HG02870 (cell line): Measurements from ENCODE around the gene AMBP.

Experiments used
- ATAC-seq: cut with Tn5 transposase; IDR thresholded peaks from one replicate; pipeline ENCODE4 v1.9.1; 2021; ENCODE audit warnings: mild to moderate bottlenecking, moderate library complexity; ENCODE audit not compliant: unreplicated experiment

AMBP gene

GRCh38 chr9:114033397-114034103, 44.5 kb downstream of the AMBP start:
- ATAC-seq = no peak

GRCh38 chr9:114031948-114032840, 45.9 kb downstream of the AMBP start:
- no peak for ATAC-seq

GRCh38 chr9:114031037-114031630, 47.0 kb downstream of the AMBP start:
- ATAC-seq = no peak

DNA sequence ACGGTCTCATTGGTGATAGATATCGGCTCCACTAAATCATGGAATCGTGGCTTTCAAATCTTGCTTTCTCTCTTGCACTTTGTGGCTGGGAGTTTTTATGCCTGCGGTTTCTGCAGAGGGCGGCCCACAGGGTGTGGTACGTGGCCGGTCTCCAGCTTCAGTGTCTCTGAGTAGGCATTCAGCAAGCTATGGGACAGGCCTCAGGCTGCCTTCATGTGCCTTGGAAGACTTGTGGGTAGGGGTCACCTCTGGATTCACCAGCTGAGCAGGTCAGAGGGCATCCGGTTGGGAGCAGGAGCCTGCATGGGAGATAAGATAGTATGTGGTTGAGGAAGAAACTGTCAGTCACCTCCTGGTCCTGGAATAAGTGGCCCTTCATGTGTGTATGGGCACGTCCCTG, 47.7 kb downstream of the AMBP start:
- no peak for ATAC-seq

- ATAC-seq = no peak
Observed at GRCh38 chr9:114029311-114030170, 48.6 kb downstream of the AMBP start.

- ATAC-seq = no peak
Observed at GRCh38 chr9:114028646-114029045, 49.5 kb downstream of the AMBP start.

- no peak for ATAC-seq
Observed at GRCh38 chr9:114027863-114028465, 50.1 kb downstream of the AMBP start.

- no peak for ATAC-seq
Observed at GRCh38 chr9:114027159-114027862, 50.8 kb downstream of the AMBP start.

- no peak for ATAC-seq
Observed at GRCh38 chr9:114026335-114026734, 51.8 kb downstream of the AMBP start.

DNA sequence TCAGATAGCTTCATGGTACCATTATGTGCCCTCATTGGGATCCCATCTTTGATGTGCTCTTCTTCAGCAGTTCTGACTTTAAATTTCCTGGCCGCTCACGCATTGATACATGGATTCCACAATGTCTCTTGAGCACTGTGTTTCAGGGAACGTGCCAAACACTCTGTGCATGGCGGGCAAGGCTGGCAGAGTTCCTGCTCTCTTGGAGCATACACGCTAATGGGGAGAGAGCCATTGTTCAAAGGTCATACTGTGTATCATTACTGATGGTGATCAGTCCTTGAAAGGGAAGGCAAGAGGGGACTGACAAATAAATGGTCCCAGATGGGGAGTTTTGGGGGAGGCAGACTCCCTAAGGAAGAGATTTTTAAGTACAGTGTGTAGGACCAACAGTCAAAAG, 52.3 kb downstream of the AMBP start:
- no peak for ATAC-seq

DNA sequence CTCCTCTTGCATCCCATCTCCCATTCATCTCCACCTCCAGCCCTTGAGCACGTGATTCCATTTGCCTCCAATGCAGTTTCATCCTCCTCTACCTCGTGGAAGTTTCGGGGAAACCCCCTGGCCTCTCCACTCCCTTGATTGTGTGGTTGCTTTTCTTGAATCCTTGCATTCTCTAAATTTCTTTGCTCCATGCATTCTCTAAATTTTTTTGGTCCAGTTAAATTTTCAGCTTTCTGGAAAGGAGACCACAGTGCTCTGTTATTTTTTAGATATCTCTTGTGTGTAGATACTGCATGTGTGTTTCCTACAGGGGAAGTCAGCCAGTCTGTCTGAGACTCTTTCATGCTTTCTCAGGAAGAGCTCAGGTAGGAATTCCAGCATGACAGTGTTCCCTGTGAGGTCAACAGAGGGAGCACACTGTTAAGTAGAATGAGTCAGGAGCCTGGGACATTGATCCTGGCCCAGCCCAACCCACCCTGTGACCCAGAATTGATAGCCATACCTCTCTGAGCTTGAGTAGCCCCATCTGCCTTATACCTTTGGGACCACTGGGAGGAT, 52.8 kb downstream of the AMBP start:
- ATAC-seq = no peak

DNA sequence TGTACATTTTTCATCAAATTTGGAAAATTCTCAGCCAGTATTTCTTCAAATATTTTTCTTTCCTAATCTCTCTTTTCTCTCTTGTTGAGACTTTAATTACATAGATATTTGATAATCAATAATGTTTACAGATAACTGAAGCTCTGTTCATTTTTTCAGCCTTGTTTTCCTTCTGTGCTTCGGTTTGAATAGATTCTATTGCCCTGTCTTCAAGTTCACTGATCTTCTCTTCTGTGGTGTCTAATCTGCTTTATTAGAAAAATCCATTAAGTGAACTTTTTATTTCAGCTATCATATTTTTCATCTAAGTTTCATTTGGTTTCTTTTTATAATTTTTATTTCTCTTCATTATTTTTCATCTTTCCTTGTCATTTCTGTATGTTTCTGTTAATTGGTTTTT, 54.1 kb downstream of the AMBP start:
- no peak for ATAC-seq

DNA sequence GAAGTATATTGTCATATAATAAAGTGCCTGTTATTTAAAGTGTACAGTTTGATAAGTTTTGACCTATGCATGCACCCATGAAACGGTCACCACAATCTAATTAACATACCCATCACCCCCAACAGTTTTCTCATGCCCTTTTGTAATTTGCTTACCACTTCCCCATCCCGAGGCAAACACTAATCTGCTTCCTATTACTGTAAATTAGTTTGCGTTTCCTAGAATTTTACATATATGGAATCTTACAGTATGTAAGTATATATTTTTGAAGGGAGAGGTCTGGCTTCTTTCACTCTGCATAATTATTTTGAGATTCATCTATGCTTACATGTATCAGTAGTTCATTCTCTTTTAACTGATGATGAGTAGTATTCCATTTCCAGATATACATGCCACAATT, 56.5 kb downstream of the AMBP start:
- ATAC-seq = no peak

DNA sequence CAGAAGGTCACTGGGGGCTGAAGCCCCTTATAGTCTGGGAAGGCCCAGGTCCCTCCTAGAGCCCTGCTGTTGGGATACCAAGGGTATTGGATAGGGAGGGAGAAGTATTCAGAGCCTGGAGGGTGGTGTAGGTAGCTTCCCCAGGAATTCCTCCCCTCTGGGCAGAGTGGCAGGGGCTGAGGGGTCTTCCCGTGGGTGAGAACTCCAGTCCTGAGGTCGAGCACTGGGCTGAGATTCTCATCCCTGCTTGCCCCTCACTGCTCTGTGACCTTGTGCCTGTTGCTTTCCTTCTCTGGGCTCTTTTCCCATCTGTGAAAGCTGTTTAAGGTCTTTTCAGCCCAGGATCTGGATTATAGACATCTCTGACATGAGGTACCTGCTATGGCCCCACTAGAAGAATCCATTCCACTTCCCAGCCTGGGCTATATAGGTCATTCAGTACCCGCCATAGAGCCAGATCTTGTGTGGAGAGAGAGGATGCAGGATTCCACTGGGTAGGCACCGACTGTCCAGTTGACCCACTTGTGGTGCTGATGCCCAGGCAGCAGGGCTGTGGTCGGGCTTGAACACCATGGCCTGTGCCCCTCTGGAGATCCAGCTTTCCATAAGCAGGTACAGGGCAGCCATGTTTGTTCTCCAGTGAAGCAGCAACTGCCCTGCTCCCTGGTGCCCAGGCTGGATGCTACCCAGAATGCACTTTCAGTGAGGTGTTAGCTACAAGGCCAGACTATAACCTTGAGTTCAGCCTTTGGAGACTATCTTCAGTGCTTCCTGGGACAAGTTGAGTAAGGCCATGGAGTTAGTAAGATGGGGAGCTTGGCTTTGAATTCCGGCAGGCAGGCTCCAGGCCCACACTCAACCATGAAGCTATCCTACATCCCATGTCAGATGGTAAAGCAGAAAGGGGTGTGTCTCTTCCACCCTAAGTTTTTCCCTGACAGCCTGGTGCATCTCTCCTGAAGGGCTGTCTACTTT, 60.1 kb downstream of the AMBP start:
- no peak for ATAC-seq

DNA sequence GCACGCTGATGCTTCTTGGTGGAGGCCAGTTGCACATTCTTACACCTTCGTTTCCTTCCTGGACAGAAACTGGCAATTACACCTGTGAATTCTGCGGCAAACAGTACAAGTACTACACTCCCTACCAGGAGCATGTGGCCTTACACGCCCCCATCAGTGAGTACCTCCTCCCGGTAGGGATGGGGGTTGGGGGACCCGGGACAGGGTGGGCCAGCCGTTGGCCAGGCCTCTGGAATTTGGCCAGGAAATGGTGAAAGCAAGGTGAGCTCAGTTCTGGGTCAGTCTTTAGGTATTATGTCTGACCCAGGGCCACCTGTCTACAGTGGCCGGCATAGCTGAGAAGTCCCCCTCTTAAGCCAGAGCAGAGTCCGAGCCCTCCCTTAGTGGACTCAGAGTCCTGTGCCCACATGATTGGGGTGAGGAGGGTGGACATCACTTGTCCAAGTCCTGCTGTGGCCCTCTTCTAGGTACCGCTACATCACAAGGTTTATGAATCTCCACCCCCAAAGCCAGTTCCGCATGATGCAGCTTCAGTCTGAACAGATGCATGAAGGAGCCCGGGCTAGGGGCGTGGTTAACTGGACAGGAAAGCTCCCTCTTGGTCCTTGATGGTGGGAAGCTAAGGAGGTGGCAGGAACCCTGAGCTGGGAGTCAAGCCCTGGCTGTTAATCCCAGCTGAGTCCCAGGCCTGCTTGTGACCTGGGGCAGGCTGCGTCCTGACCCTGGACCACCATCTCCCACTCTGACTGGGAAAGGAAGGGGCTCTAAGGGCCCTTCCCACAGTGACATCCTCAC, 61.3 kb downstream of the AMBP start:
- no peak for ATAC-seq

- no peak for ATAC-seq
Observed at GRCh38 chr9:114016101-114016500, 62.0 kb downstream of the AMBP start.

DNA sequence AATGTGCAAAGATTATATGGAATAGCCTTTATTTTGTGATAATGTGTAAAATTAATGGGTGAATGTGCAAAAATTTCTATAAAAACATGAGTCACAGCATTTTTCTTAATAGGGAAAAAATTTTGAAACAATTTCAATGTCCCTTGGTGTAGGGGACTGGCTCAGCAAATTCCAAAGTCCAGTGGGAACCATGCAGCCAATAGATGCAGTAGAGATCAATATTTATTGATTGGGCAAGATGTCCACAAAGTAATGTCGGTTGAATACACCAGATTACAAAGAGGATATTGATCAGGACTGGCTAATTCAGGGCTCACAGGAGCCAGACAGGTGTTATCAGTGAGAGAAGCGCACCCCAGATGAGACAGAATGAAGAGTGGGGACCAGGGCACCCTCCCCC, 62.5 kb downstream of the AMBP start:
- no peak for ATAC-seq

DNA sequence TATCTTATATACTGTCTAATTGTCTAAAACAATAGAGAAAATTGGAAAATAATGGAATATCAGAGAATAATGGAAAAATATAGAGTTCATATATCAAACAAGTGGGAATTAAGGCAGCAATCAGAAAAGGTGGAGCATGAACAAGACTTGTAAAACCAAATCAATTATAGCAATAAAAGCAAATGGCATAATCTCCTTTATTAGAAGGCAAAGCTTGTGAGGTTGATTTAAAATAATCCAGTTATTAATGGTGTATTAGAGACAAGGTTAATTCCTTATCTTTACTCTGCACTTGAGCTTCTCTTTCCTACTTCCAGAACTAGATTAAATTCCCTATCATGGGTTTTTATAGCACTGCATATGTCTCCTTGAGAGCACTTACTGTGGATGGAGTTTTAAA, 64.1 kb downstream of the AMBP start:
- ATAC-seq = no peak
